WTC11 (cell line): ENCODE results near the gene XAGE2. TPM values are rescaled to one million over a fixed set of nuclear protein-coding genes. Genes with fewer than 3 reads are reported as not detected.

Experiments
- ATAC-seq: fragments of 200-7000 bp; cut with Tn5 transposase; 2 replicates; pipeline ENCODE4 v1.10.0; 2021; ENCODE audit warnings: mild to moderate bottlenecking, moderate library complexity
- CTCF ChIA-PET: fragments of 300-600 bp; sonication (Branson Sonifier 250); formaldehyde crosslinking; loops from one replicate; lab custom pipeline; 2021; ENCODE audit warnings: antibody characterized with exemption; lab: Charles Lee
- POLR2A ChIA-PET: fragments of 350-600 bp; sonication (Branson Sonifier 250); formaldehyde crosslinking; loops from one replicate; lab custom pipeline; 2021; ENCODE audit warnings: antibody characterized with exemption; lab: Charles Lee
- DNase-seq: peaks from one replicate; pipeline ENCODE4 v3.0.0; 2021; ENCODE audit warnings: low spot score
- H3K27ac Mint-ChIP-seq: 2 replicates; pipeline ENCODE4 v1.8.0; 2021; ENCODE audit warnings: mixed read lengths
- H3K27me3 Mint-ChIP-seq: 2 replicates; pipeline ENCODE4 v1.8.0; 2021; ENCODE audit warnings: low read depth, mild to moderate bottlenecking, moderate library complexity, mixed read lengths
- H3K36me3 Mint-ChIP-seq: 2 replicates; pipeline ENCODE4 v1.8.0; 2021; ENCODE audit warnings: mixed read lengths
- H3K4me1 Mint-ChIP-seq: 2 replicates; pipeline ENCODE4 v1.8.0; 2022; ENCODE audit warnings: mixed read lengths
- H3K4me3 Mint-ChIP-seq: 2 replicates; pipeline ENCODE4 v1.8.0; 2021; ENCODE audit warnings: mild to moderate bottlenecking, moderate library complexity, mixed read lengths
- H3K9me3 Mint-ChIP-seq: 2 replicates; pipeline ENCODE4 v1.8.0; 2021; ENCODE audit warnings: mixed read lengths
- FOXK1 ChIP-seq: sonication (generic); formaldehyde crosslinking; IDR thresholded peaks from 2 replicates; pipeline ENCODE4 v1.8.0; 2022; ENCODE audit warnings: mild to moderate bottlenecking, moderate library complexity, missing genetic modification reagents
- GABPB1 ChIP-seq: sonication (generic); formaldehyde crosslinking; IDR thresholded peaks from 2 replicates; pipeline ENCODE4 v1.8.1; 2023; ENCODE audit warnings: mild to moderate bottlenecking, missing genetic modification reagents
- MYBL2 ChIP-seq: sonication (generic); formaldehyde crosslinking; IDR thresholded peaks from 2 replicates; pipeline ENCODE4 v1.8.1; 2023; ENCODE audit warnings: mild to moderate bottlenecking, moderate library complexity, missing genetic modification reagents
- NFATC4 ChIP-seq: fragments of 250-450 bp; sonication (Bioruptor Pico); IDR thresholded peaks from 2 replicates; pipeline ENCODE4 v1.9.0; 2021; ENCODE audit warnings: mild to moderate bottlenecking
- NR1H2 ChIP-seq: sonication (generic); formaldehyde crosslinking; IDR thresholded peaks from 2 replicates; pipeline ENCODE4 v1.9.0; 2021; ENCODE audit warnings: mild to moderate bottlenecking, moderate library complexity, missing genetic modification reagents
- NR3C1 ChIP-seq: sonication (generic); formaldehyde crosslinking; conservative IDR thresholded peaks from 2 replicates; pipeline ENCODE4 v1.8.1; 2023; ENCODE audit warnings: low read depth, mild to moderate bottlenecking, missing genetic modification reagents
- PRRX2 ChIP-seq: fragments of 250-450 bp; sonication (Bioruptor Pico); IDR thresholded peaks from 2 replicates; pipeline ENCODE4 v1.8.0; 2021; ENCODE audit warnings: mild to moderate bottlenecking
- SMAD3 ChIP-seq: sonication (generic); formaldehyde crosslinking; IDR thresholded peaks from 2 replicates; pipeline ENCODE4 v1.8.0; 2022; ENCODE audit warnings: missing genetic modification reagents, mild to moderate bottlenecking, borderline replicate concordance
- SP1 ChIP-seq: sonication (generic); formaldehyde crosslinking; conservative IDR thresholded peaks from 2 replicates; pipeline ENCODE4 v1.8.1; 2022; ENCODE audit warnings: missing genetic modification reagents
- ZNF121 ChIP-seq: sonication (generic); formaldehyde crosslinking; IDR thresholded peaks from 2 replicates; pipeline ENCODE4 v1.8.0; 2023; ENCODE audit warnings: missing genetic modification reagents
- ZNF138 ChIP-seq: sonication (generic); formaldehyde crosslinking; conservative IDR thresholded peaks from 2 replicates; pipeline ENCODE4 v1.8.1; 2022; ENCODE audit warnings: mild to moderate bottlenecking, moderate library complexity, missing genetic modification reagents
- ZNF416 ChIP-seq: fragments of 250-450 bp; sonication (Bioruptor Pico); IDR thresholded peaks from 2 replicates; pipeline ENCODE4 v1.9.0; 2021; ENCODE audit warnings: mild to moderate bottlenecking, inconsistent platforms
- total RNA-seq: library from RNA; stranded (reverse); gene quantifications from 3 replicates; pipeline ENCODE4 v1.2.3, GENCODE V29; 2021
- TF ChIP-seq, protein P1 (sequence below): sonication (generic); formaldehyde crosslinking; IDR thresholded peaks from 2 replicates; pipeline ENCODE4 v1.8.0; 2022; ENCODE audit warnings: mild to moderate bottlenecking, missing genetic modification reagents
- TF ChIP-seq, protein P2 (sequence below): sonication (generic); formaldehyde crosslinking; IDR thresholded peaks from 2 replicates; pipeline ENCODE4 v1.8.1; 2023; ENCODE audit warnings: mild to moderate bottlenecking, missing genetic modification reagents, moderate library complexity
- TF ChIP-seq, protein P3 (sequence below): sonication (generic); formaldehyde crosslinking; IDR thresholded peaks from 2 replicates; pipeline ENCODE4 v1.8.1; 2022; ENCODE audit warnings: low read depth, missing genetic modification reagents, borderline replicate concordance
- TF ChIP-seq, protein P4 (sequence below): sonication (generic); formaldehyde crosslinking; IDR thresholded peaks from 2 replicates; pipeline ENCODE4 v1.8.1; 2022; ENCODE audit warnings: mild to moderate bottlenecking, moderate library complexity, missing genetic modification reagents
- TF ChIP-seq, protein P5 (sequence below): fragments of 250-450 bp; sonication (Bioruptor Pico); IDR thresholded peaks from 2 replicates; pipeline ENCODE4 v1.9.0; 2021; ENCODE audit warnings: mild to moderate bottlenecking
- TF ChIP-seq, protein P6 (sequence below): fragments of 250-450 bp; sonication (Bioruptor Pico); IDR thresholded peaks from 2 replicates; pipeline ENCODE4 v1.8.0; 2021; ENCODE audit warnings: mild to moderate bottlenecking
- TF ChIP-seq, protein P7 (sequence below): sonication (generic); formaldehyde crosslinking; IDR thresholded peaks from 2 replicates; pipeline ENCODE4 v1.8.0; 2022; ENCODE audit warnings: missing genetic modification reagents
- TF ChIP-seq, protein P8 (sequence below): sonication (generic); formaldehyde crosslinking; IDR thresholded peaks from 2 replicates; pipeline ENCODE4 v1.8.1; 2023; ENCODE audit warnings: mild to moderate bottlenecking, moderate library complexity, missing genetic modification reagents

XAGE2 gene
- total RNA-seq, 1 experiment from 2014 or later: not detected

DNA sequence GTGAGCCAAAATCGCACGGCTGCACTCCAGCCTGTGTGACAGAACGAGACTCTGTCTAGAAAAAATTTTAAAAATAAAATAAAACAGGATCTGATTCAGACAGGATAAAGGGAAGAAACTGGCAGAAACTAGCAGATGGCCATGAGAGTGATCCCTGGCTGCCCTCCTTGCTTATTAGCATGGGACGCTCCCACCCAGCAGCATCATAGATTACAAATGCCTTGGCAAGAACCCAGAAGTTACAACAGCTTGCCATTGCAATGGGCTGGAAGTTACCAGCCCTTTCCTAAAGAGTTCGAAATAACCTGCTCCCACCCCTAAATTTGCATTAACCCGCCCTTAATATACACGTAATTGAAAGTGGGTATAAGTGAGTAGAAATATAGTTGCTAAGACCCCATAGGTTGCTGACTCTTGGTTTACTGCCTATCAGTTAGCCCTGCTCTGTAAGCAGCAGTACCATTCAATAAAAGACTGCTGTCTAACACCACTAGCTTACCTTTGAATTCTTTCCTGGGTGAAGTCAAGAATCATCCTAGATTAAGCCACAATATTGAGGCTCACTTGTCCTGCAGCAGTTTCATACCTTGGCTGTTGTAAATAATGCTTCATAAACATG is 9.1 kb upstream of the XAGE2 start:
- DNase-seq (no peak), ATAC-seq (no peak)
- H3K27ac Mint-ChIP-seq: no peak overlapping the region
- no peaks in the 10 kb centered on the region for H3K27me3 Mint-ChIP-seq
- ChIA-PET CTCF (no interaction called here), POLR2A (no interaction called here)
- no peaks in the 10 kb centered on the region for H3K36me3 Mint-ChIP-seq
- H3K9me3 Mint-ChIP-seq: no peaks in the 10 kb centered on the region
- no peaks in the 10 kb centered on the region for H3K4me1 Mint-ChIP-seq
- TF ChIP-seq, protein P1, sequence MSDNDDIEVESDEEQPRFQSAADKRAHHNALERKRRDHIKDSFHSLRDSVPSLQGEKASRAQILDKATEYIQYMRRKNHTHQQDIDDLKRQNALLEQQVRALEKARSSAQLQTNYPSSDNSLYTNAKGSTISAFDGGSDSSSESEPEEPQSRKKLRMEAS (CRISPR knock-in tag): no peak
- no peak for TF ChIP-seq NR1H2 (CRISPR knock-in tag)
- TF ChIP-seq NR3C1 (CRISPR knock-in tag): no peak
- TF ChIP-seq, protein P2, sequence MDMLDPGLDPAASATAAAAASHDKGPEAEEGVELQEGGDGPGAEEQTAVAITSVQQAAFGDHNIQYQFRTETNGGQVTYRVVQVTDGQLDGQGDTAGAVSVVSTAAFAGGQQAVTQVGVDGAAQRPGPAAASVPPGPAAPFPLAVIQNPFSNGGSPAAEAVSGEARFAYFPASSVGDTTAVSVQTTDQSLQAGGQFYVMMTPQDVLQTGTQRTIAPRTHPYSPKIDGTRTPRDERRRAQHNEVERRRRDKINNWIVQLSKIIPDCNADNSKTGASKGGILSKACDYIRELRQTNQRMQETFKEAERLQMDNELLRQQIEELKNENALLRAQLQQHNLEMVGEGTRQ (CRISPR knock-in tag): no peak
- TF ChIP-seq SP1 (CRISPR knock-in tag): no peak
- TF ChIP-seq FOXK1 (CRISPR knock-in tag): no peak
- TF ChIP-seq, protein P3, sequence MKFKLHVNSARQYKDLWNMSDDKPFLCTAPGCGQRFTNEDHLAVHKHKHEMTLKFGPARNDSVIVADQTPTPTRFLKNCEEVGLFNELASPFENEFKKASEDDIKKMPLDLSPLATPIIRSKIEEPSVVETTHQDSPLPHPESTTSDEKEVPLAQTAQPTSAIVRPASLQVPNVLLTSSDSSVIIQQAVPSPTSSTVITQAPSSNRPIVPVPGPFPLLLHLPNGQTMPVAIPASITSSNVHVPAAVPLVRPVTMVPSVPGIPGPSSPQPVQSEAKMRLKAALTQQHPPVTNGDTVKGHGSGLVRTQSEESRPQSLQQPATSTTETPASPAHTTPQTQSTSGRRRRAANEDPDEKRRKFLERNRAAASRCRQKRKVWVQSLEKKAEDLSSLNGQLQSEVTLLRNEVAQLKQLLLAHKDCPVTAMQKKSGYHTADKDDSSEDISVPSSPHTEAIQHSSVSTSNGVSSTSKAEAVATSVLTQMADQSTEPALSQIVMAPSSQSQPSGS: no peak
- TF ChIP-seq, protein P4, sequence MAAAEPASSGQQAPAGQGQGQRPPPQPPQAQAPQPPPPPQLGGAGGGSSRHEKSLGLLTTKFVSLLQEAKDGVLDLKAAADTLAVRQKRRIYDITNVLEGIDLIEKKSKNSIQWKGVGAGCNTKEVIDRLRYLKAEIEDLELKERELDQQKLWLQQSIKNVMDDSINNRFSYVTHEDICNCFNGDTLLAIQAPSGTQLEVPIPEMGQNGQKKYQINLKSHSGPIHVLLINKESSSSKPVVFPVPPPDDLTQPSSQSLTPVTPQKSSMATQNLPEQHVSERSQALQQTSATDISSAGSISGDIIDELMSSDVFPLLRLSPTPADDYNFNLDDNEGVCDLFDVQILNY (CRISPR knock-in tag): no peak
- TF ChIP-seq, protein P5, sequence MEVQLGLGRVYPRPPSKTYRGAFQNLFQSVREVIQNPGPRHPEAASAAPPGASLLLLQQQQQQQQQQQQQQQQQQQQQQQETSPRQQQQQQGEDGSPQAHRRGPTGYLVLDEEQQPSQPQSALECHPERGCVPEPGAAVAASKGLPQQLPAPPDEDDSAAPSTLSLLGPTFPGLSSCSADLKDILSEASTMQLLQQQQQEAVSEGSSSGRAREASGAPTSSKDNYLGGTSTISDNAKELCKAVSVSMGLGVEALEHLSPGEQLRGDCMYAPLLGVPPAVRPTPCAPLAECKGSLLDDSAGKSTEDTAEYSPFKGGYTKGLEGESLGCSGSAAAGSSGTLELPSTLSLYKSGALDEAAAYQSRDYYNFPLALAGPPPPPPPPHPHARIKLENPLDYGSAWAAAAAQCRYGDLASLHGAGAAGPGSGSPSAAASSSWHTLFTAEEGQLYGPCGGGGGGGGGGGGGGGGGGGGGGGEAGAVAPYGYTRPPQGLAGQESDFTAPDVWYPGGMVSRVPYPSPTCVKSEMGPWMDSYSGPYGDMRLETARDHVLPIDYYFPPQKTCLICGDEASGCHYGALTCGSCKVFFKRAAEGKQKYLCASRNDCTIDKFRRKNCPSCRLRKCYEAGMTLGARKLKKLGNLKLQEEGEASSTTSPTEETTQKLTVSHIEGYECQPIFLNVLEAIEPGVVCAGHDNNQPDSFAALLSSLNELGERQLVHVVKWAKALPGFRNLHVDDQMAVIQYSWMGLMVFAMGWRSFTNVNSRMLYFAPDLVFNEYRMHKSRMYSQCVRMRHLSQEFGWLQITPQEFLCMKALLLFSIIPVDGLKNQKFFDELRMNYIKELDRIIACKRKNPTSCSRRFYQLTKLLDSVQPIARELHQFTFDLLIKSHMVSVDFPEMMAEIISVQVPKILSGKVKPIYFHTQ (CRISPR knock-in tag): no peak
- no peak for TF ChIP-seq ZNF138 (CRISPR knock-in tag)
- TF ChIP-seq, protein P6, sequence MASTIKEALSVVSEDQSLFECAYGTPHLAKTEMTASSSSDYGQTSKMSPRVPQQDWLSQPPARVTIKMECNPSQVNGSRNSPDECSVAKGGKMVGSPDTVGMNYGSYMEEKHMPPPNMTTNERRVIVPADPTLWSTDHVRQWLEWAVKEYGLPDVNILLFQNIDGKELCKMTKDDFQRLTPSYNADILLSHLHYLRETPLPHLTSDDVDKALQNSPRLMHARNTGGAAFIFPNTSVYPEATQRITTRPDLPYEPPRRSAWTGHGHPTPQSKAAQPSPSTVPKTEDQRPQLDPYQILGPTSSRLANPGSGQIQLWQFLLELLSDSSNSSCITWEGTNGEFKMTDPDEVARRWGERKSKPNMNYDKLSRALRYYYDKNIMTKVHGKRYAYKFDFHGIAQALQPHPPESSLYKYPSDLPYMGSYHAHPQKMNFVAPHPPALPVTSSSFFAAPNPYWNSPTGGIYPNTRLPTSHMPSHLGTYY (CRISPR knock-in tag): no peak
- TF ChIP-seq, protein P7, sequence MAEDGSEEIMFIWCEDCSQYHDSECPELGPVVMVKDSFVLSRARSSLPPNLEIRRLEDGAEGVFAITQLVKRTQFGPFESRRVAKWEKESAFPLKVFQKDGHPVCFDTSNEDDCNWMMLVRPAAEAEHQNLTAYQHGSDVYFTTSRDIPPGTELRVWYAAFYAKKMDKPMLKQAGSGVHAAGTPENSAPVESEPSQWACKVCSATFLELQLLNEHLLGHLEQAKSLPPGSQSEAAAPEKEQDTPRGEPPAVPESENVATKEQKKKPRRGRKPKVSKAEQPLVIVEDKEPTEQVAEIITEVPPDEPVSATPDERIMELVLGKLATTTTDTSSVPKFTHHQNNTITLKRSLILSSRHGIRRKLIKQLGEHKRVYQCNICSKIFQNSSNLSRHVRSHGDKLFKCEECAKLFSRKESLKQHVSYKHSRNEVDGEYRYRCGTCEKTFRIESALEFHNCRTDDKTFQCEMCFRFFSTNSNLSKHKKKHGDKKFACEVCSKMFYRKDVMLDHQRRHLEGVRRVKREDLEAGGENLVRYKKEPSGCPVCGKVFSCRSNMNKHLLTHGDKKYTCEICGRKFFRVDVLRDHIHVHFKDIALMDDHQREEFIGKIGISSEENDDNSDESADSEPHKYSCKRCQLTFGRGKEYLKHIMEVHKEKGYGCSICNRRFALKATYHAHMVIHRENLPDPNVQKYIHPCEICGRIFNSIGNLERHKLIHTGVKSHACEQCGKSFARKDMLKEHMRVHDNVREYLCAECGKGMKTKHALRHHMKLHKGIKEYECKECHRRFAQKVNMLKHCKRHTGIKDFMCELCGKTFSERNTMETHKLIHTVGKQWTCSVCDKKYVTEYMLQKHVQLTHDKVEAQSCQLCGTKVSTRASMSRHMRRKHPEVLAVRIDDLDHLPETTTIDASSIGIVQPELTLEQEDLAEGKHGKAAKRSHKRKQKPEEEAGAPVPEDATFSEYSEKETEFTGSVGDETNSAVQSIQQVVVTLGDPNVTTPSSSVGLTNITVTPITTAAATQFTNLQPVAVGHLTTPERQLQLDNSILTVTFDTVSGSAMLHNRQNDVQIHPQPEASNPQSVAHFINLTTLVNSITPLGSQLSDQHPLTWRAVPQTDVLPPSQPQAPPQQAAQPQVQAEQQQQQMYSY (CRISPR knock-in tag): no peak
- no peak for TF ChIP-seq MYBL2
- no peak for TF ChIP-seq ZNF121 (CRISPR knock-in tag)
- TF ChIP-seq, protein P8, sequence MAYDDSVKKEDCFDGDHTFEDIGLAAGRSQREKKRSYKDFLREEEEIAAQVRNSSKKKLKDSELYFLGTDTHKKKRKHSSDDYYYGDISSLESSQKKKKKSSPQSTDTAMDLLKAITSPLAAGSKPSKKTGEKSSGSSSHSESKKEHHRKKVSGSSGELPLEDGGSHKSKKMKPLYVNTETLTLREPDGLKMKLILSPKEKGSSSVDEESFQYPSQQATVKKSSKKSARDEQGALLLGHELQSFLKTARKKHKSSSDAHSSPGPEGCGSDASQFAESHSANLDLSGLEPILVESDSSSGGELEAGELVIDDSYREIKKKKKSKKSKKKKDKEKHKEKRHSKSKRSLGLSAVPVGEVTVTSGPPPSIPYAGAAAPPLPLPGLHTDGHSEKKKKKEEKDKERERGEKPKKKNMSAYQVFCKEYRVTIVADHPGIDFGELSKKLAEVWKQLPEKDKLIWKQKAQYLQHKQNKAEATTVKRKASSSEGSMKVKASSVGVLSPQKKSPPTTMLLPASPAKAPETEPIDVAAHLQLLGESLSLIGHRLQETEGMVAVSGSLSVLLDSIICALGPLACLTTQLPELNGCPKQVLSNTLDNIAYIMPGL: no peak
- no peak for TF ChIP-seq SMAD3 (CRISPR knock-in tag)
- no peak for TF ChIP-seq PRRX2 (CRISPR knock-in tag)
- TF ChIP-seq NFATC4 (CRISPR knock-in tag): no peak
- TF ChIP-seq ZNF416 (CRISPR knock-in tag): no peak
- TF ChIP-seq GABPB1 (CRISPR knock-in tag): no peak
- no peak overlapping the region for H3K4me3 Mint-ChIP-seq
